GM23338 (cell line): Measurements from ENCODE around the gene TTC33. TPM values are rescaled to one million over a fixed set of nuclear protein-coding genes. Genes with fewer than 3 reads are reported as not detected.

Experiments
- ATAC-seq: fragments of 200-7000 bp; cut with Tn5 transposase; 3 replicates; pipeline ENCODE4 v1.9.1; 2020
- DNase-seq: peaks from one replicate; pipeline ENCODE4 v3.0.0-alpha.2; 2015; ENCODE audit warnings: low spot score
- H2AFZ ChIP-seq: fragments of 200-600 bp; sonication (generic); 2 replicates; pipeline ENCODE4 v1.8.0; 2016; ENCODE audit warnings: antibody characterized with exemption, mild to moderate bottlenecking, moderate library complexity
- H3F3A ChIP-seq: fragments of 200-600 bp; sonication (generic); replicated peaks from 2 replicates; pipeline ENCODE4 v1.8.0; 2017; ENCODE audit warnings: antibody characterized with exemption, mixed run types, low read depth
- H3K27ac ChIP-seq: fragments of 200-600 bp; sonication (generic); 2 replicates; pipeline ENCODE4 v1.6.1; 2016; ENCODE audit warnings: low read depth
- H3K27me3 ChIP-seq: fragments of 200-600 bp; sonication (generic); 2 replicates; pipeline ENCODE4 v1.8.0; 2016; ENCODE audit warnings: mild to moderate bottlenecking, mixed run types, moderate library complexity; ENCODE audit not compliant: insufficient read depth
- H3K36me3 ChIP-seq: fragments of 200-600 bp; sonication (generic); 2 replicates; pipeline ENCODE4 v1.8.0; 2016; ENCODE audit warnings: mild to moderate bottlenecking; ENCODE audit not compliant: insufficient read depth
- H3K4me1 ChIP-seq: fragments of 200-600 bp; sonication (generic); 2 replicates; pipeline ENCODE4 v1.8.0; 2016; ENCODE audit warnings: mild to moderate bottlenecking, moderate library complexity; ENCODE audit not compliant: insufficient read depth
- H3K4me2 ChIP-seq: fragments of 200-600 bp; sonication (generic); 2 replicates; pipeline ENCODE4 v1.7.1; 2017; ENCODE audit warnings: mixed run types
- H3K4me3 ChIP-seq: fragments of 200-600 bp; sonication (generic); 2 replicates; pipeline ENCODE4 v1.6.1; 2016; ENCODE audit warnings: mixed run types
- H3K79me2 ChIP-seq: fragments of 200-600 bp; sonication (generic); replicated peaks from 2 replicates; pipeline ENCODE4 v1.8.0; 2017; ENCODE audit warnings: mild to moderate bottlenecking; ENCODE audit not compliant: insufficient read depth
- H3K9me2 ChIP-seq: fragments of 200-600 bp; sonication (generic); 2 replicates; pipeline ENCODE4 v1.8.0; 2017; ENCODE audit not compliant: insufficient read depth
- H4K20me1 ChIP-seq: fragments of 200-600 bp; sonication (generic); replicated peaks from 2 replicates; pipeline ENCODE4 v1.8.0; 2017; ENCODE audit warnings: mild to moderate bottlenecking; ENCODE audit not compliant: insufficient read depth
- H3K27ac Mint-ChIP-seq: 2 replicates; pipeline ENCODE4 v1.8.0; 2020; ENCODE audit warnings: inconsistent platforms, mild to moderate bottlenecking, moderate library complexity, mixed read lengths
- H3K27me3 Mint-ChIP-seq: 3 replicates; pipeline ENCODE4 v1.8.0; 2022; ENCODE audit warnings: low read depth, mild to moderate bottlenecking, moderate library complexity, mixed read lengths, inconsistent platforms; ENCODE audit not compliant: insufficient read depth, poor library complexity
- H3K36me3 Mint-ChIP-seq: 3 replicates; pipeline ENCODE4 v1.8.0; 2021; ENCODE audit warnings: low read depth, mild to moderate bottlenecking, inconsistent platforms, moderate library complexity, mixed read lengths
- H3K4me1 Mint-ChIP-seq: 3 replicates; pipeline ENCODE4 v1.8.0; 2020; ENCODE audit warnings: mild to moderate bottlenecking, inconsistent platforms, mixed read lengths
- H3K4me3 Mint-ChIP-seq: 3 replicates; pipeline ENCODE4 v1.8.0; 2021; ENCODE audit warnings: moderate library complexity, mild to moderate bottlenecking, inconsistent platforms, mixed read lengths
- H3K9me3 Mint-ChIP-seq: 3 replicates; pipeline ENCODE4 v1.8.0; 2020; ENCODE audit warnings: moderate library complexity, mild to moderate bottlenecking, inconsistent platforms, mixed read lengths
- CREB1 ChIP-seq: fragments of 250-450 bp; sonication (Bioruptor Pico); IDR thresholded peaks from 2 replicates; pipeline ENCODE4 v1.5.0; 2020; ENCODE audit warnings: low read depth, mild to moderate bottlenecking, moderate library complexity
- EZH2 ChIP-seq: fragments of 200-600 bp; sonication (generic); IDR thresholded peaks from one replicate; pipeline ENCODE4 v1.8.0; 2017; ENCODE audit warnings: antibody characterized with exemption, mild to moderate bottlenecking, low read depth; ENCODE audit not compliant: unreplicated experiment
- EZH2phosphoT487 ChIP-seq: fragments of 200-600 bp; sonication (generic); IDR thresholded peaks from one replicate; pipeline ENCODE4 v1.8.1; 2018; ENCODE audit warnings: antibody characterized with exemption; ENCODE audit not compliant: unreplicated experiment
- JUNB ChIP-seq: IDR thresholded peaks from one replicate; pipeline ENCODE4 v1.6.1; 2016; ENCODE audit warnings: antibody characterized with exemption; ENCODE audit not compliant: unreplicated experiment
- NANOG ChIP-seq: IDR thresholded peaks from 2 replicates; pipeline ENCODE4 v1.6.1; 2016; ENCODE audit warnings: antibody characterized with exemption, borderline replicate concordance
- POLR2AphosphoS5 ChIP-seq: IDR thresholded peaks from 2 replicates; pipeline ENCODE4 v1.6.1; 2016; ENCODE audit warnings: antibody characterized with exemption, low read depth
- STAT1 ChIP-seq: IDR thresholded peaks from one replicate; pipeline ENCODE4 v1.6.1; 2016; ENCODE audit warnings: antibody characterized with exemption; ENCODE audit not compliant: unreplicated experiment
- ZNF114 ChIP-seq: fragments of 250-450 bp; sonication (Bioruptor Pico); IDR thresholded peaks from 2 replicates; pipeline ENCODE4 v1.5.0; 2020; ENCODE audit warnings: mild to moderate bottlenecking, moderate library complexity
- ZNF331 ChIP-seq: fragments of 250-450 bp; sonication (Bioruptor Pico); IDR thresholded peaks from 2 replicates; pipeline ENCODE4 v1.5.0; 2020; ENCODE audit warnings: low read depth, mild to moderate bottlenecking, moderate library complexity
- polyA plus RNA-seq: library from polyadenylated mRNA; unstranded; fragments of >200 nt; fragmentation: Nextera tagmentation; extraction: Ambion mirVana; gene quantifications from 2 replicates; pipeline ENCODE4 v1.2.1, GENCODE V29; 2016
- total RNA-seq: library from RNA; depleted of rRNA; stranded (reverse); fragments of >200 nt; shearing (Covaris generic); gene quantifications from 2 replicates; pipeline ENCODE4 v1.2.3, GENCODE V29; 2014
- TF ChIP-seq, protein P1 (sequence below), 2 experiments: fragments of 200-600 bp in 1 of 2; sonication (generic) in 1 of 2; conservative IDR thresholded peaks; 2 replicates each; pipeline versions ENCODE4 v1.5.1 to v1.6.1; 2016 to 2017; ENCODE audit warnings: antibody characterized with exemption in 2 of 2, low read depth in 2 of 2, mild to moderate bottlenecking in 2 of 2, moderate library complexity in 1 of 2
- TF ChIP-seq, protein P2 (sequence below): IDR thresholded peaks from one replicate; pipeline ENCODE4 v1.6.1; 2018; ENCODE audit warnings: antibody characterized with exemption; ENCODE audit not compliant: unreplicated experiment
- TF ChIP-seq, protein P3 (sequence below): fragments of 250-450 bp; sonication (Bioruptor Pico); IDR thresholded peaks from 2 replicates; pipeline ENCODE4 v1.5.0; 2020; ENCODE audit warnings: mild to moderate bottlenecking, moderate library complexity

The TTC33 gene
- total and polyA plus RNA-seq, 2 experiments from 2014 or later: 4.1 to 11.5 TPM

DNA sequence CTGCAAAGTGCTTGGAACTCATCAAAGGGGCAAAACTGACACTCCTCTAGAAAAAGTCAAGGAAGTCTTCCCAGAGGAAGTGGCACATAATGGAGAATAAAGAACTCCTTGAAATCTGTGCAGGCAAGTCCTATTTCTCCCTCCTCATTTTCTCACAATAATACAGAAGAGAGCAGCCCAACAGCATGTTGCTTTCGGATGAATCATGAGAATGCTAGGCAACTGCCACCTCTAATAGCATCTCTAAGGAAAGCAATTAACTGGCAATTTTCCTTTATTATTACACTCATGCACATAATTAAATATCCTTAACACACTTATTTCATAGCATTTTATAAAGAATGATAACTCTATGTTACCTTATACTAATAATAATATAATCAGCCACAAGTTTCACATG, 198.3 kb downstream of the TTC33 start:
- no peak overlapping the region for H3K4me3 ChIP-seq
- H3K27me3 ChIP-seq: no peaks in the 10 kb centered on the region
- H3K79me2 ChIP-seq: no peaks in the 10 kb centered on the region
- peaks cover 8% of the 10 kb centered on the region; the same call in 1 of the 2 replicates for H3K4me1 ChIP-seq
- H3K27ac ChIP-seq: no peak overlapping the region
- TF ChIP-seq NANOG: no peak
- no peak for TF ChIP-seq JUNB
- TF ChIP-seq, protein P1, sequence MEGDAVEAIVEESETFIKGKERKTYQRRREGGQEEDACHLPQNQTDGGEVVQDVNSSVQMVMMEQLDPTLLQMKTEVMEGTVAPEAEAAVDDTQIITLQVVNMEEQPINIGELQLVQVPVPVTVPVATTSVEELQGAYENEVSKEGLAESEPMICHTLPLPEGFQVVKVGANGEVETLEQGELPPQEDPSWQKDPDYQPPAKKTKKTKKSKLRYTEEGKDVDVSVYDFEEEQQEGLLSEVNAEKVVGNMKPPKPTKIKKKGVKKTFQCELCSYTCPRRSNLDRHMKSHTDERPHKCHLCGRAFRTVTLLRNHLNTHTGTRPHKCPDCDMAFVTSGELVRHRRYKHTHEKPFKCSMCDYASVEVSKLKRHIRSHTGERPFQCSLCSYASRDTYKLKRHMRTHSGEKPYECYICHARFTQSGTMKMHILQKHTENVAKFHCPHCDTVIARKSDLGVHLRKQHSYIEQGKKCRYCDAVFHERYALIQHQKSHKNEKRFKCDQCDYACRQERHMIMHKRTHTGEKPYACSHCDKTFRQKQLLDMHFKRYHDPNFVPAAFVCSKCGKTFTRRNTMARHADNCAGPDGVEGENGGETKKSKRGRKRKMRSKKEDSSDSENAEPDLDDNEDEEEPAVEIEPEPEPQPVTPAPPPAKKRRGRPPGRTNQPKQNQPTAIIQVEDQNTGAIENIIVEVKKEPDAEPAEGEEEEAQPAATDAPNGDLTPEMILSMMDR (conservative IDR thresholded peaks at IDR 0.05; ENCODE audit: low read depth in 2 of 2): no peak
- TF ChIP-seq STAT1: no peak
- TF ChIP-seq ZNF331 (CRISPR knock-in tag): no peak
- TF ChIP-seq CREB1 (CRISPR knock-in tag): no peak
- TF ChIP-seq, protein P2, sequence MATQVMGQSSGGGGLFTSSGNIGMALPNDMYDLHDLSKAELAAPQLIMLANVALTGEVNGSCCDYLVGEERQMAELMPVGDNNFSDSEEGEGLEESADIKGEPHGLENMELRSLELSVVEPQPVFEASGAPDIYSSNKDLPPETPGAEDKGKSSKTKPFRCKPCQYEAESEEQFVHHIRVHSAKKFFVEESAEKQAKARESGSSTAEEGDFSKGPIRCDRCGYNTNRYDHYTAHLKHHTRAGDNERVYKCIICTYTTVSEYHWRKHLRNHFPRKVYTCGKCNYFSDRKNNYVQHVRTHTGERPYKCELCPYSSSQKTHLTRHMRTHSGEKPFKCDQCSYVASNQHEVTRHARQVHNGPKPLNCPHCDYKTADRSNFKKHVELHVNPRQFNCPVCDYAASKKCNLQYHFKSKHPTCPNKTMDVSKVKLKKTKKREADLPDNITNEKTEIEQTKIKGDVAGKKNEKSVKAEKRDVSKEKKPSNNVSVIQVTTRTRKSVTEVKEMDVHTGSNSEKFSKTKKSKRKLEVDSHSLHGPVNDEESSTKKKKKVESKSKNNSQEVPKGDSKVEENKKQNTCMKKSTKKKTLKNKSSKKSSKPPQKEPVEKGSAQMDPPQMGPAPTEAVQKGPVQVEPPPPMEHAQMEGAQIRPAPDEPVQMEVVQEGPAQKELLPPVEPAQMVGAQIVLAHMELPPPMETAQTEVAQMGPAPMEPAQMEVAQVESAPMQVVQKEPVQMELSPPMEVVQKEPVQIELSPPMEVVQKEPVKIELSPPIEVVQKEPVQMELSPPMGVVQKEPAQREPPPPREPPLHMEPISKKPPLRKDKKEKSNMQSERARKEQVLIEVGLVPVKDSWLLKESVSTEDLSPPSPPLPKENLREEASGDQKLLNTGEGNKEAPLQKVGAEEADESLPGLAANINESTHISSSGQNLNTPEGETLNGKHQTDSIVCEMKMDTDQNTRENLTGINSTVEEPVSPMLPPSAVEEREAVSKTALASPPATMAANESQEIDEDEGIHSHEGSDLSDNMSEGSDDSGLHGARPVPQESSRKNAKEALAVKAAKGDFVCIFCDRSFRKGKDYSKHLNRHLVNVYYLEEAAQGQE: no peak
- TF ChIP-seq EZH2phosphoT487: no peak
- TF ChIP-seq ZNF114 (CRISPR knock-in tag): no peak
- no peak for TF ChIP-seq EZH2
- TF ChIP-seq, protein P3, sequence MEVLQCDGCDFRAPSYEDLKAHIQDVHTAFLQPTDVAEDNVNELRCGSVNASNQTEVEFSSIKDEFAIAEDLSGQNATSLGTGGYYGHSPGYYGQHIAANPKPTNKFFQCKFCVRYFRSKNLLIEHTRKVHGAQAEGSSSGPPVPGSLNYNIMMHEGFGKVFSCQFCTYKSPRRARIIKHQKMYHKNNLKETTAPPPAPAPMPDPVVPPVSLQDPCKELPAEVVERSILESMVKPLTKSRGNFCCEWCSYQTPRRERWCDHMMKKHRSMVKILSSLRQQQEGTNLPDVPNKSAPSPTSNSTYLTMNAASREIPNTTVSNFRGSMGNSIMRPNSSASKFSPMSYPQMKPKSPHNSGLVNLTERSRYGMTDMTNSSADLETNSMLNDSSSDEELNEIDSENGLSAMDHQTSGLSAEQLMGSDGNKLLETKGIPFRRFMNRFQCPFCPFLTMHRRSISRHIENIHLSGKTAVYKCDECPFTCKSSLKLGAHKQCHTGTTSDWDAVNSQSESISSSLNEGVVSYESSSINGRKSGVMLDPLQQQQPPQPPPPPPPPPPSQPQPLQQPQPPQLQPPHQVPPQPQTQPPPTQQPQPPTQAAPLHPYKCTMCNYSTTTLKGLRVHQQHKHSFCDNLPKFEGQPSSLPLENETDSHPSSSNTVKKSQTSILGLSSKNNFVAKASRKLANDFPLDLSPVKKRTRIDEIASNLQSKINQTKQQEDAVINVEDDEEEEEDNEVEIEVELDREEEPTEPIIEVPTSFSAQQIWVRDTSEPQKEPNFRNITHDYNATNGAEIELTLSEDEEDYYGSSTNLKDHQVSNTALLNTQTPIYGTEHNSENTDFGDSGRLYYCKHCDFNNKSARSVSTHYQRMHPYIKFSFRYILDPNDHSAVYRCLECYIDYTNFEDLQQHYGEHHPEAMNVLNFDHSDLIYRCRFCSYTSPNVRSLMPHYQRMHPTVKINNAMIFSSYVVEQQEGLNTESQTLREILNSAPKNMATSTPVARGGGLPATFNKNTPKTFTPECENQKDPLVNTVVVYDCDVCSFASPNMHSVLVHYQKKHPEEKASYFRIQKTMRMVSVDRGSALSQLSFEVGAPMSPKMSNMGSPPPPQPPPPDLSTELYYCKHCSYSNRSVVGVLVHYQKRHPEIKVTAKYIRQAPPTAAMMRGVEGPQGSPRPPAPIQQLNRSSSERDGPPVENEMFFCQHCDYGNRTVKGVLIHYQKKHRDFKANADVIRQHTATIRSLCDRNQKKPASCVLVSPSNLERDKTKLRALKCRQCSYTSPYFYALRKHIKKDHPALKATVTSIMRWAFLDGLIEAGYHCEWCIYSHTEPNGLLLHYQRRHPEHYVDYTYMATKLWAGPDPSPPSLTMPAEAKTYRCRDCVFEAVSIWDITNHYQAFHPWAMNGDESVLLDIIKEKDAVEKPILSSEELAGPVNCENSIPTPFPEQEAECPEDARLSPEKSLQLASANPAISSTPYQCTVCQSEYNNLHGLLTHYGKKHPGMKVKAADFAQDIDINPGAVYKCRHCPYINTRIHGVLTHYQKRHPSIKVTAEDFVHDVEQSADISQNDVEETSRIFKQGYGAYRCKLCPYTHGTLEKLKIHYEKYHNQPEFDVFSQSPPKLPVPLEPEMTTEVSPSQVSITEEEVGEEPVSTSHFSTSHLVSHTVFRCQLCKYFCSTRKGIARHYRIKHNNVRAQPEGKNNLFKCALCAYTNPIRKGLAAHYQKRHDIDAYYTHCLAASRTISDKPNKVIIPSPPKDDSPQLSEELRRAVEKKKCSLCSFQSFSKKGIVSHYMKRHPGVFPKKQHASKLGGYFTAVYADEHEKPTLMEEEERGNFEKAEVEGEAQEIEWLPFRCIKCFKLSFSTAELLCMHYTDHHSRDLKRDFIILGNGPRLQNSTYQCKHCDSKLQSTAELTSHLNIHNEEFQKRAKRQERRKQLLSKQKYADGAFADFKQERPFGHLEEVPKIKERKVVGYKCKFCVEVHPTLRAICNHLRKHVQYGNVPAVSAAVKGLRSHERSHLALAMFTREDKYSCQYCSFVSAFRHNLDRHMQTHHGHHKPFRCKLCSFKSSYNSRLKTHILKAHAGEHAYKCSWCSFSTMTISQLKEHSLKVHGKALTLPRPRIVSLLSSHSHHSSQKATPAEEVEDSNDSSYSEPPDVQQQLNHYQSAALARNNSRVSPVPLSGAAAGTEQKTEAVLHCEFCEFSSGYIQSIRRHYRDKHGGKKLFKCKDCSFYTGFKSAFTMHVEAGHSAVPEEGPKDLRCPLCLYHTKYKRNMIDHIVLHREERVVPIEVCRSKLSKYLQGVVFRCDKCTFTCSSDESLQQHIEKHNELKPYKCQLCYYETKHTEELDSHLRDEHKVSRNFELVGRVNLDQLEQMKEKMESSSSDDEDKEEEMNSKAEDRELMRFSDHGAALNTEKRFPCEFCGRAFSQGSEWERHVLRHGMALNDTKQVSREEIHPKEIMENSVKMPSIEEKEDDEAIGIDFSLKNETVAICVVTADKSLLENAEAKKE (CRISPR knock-in tag): no peak
- no peak for TF ChIP-seq POLR2AphosphoS5
- no peak overlapping the region for H3K27ac Mint-ChIP-seq
- no peaks in the 10 kb centered on the region for H4K20me1 ChIP-seq
- H3K9me3 Mint-ChIP-seq: no peaks in the 10 kb centered on the region
- DNase-seq: no peak
- H3K4me3 Mint-ChIP-seq: no peak overlapping the region
- no peak overlapping the region for H2AFZ ChIP-seq
- no peaks in the 10 kb centered on the region for H3K36me3 ChIP-seq
- no peaks in the 10 kb centered on the region for H3F3A ChIP-seq
- H3K4me1 Mint-ChIP-seq: peaks cover 9% of the 10 kb centered on the region; the same call in 2 of the 3 replicates
- no peak overlapping the region for H3K4me2 ChIP-seq
- no peaks in the 10 kb centered on the region for H3K36me3 Mint-ChIP-seq
- H3K9me2 ChIP-seq: no peaks in the 10 kb centered on the region
- H3K27me3 Mint-ChIP-seq: no peaks in the 10 kb centered on the region
- no peak for ATAC-seq
